ENCODE measurements around the gene PLEKHB2.
"Not testable (repeated sequence)": the region's sequence is repeated elsewhere in the genome, so short reads cannot be mapped to it uniquely, and the experiment has no call there.

The PLEKHB2 gene

GRCh38 chr2:131105950-131106801 is 1.0 kb downstream of the PLEKHB2 start:
- Mint-ChIP-seq H3K9me3 (no peaks in the 10 kb centered on the region), H3K27ac (ENCODE audit: low read depth) (peak overlapping the region; percentile 98), H3K4me1 (peaks cover 55% of the 10 kb centered on the region), H3K4me3 (peak overlapping the region; percentile 93), H3K36me3 (ENCODE audit: insufficient read depth) (peaks cover 27% of the 10 kb centered on the region), H3K27me3 (no peaks in the 10 kb centered on the region)
- no peak for ATAC-seq (replicated peaks; ENCODE audit: extremely low read depth, poor library complexity, severe bottlenecking)
- no peak for DNase-seq (ENCODE audit: low spot score in 2 of 2)

- Mint-ChIP-seq H3K4me1 (peaks cover 67% of the 10 kb centered on the region), H3K9me3 (no peaks in the 10 kb centered on the region), H3K27me3 (no peaks in the 10 kb centered on the region), H3K27ac (ENCODE audit: low read depth) (peak overlapping the region; percentile 85), H3K36me3 (ENCODE audit: insufficient read depth) (peaks cover 28% of the 10 kb centered on the region), H3K4me3 (no peak overlapping the region)
- ATAC-seq (replicated peaks; ENCODE audit: extremely low read depth, poor library complexity, severe bottlenecking) (no peak), DNase-seq (ENCODE audit: low spot score in 2 of 2) (no peak)
These were observed 7.4 kb downstream of the PLEKHB2 start for GRCh38 chr2:131112529-131112928.

- H3K27me3 Mint-ChIP-seq = no peaks in the 10 kb centered on the region
- H3K9me3 Mint-ChIP-seq = no peaks in the 10 kb centered on the region
- peaks cover 71% of the 10 kb centered on the region for H3K4me1 Mint-ChIP-seq
- no peak overlapping the region for H3K4me3 Mint-ChIP-seq
- no peak for DNase-seq (ENCODE audit: low spot score in 2 of 2)
- peak overlapping the region; percentile 0 for H3K27ac Mint-ChIP-seq (ENCODE audit: low read depth)
- H3K36me3 Mint-ChIP-seq (ENCODE audit: insufficient read depth) = peaks cover 33% of the 10 kb centered on the region
- no peak for ATAC-seq (replicated peaks; ENCODE audit: extremely low read depth, poor library complexity, severe bottlenecking)
These were observed 8.6 kb downstream of the PLEKHB2 start for GRCh38 chr2:131113566-131114227.

- Mint-ChIP-seq H3K27ac (ENCODE audit: low read depth) (peak overlapping the region; percentile 0), H3K4me1 (peaks cover 76% of the 10 kb centered on the region), H3K36me3 (ENCODE audit: insufficient read depth) (peaks cover 33% of the 10 kb centered on the region)
- not testable (repeated sequence) for H3K9me3 Mint-ChIP-seq; DNase-seq (ENCODE audit: low spot score in 2 of 2); ATAC-seq (replicated peaks; ENCODE audit: extremely low read depth, poor library complexity, severe bottlenecking); H3K4me3 Mint-ChIP-seq; H3K27me3 Mint-ChIP-seq
These were observed 9.8 kb downstream of the PLEKHB2 start for GRCh38 chr2:131114950-131115349.

- no peaks in the 10 kb centered on the region for H3K9me3 Mint-ChIP-seq
- no peaks in the 10 kb centered on the region for H3K27me3 Mint-ChIP-seq
- peaks cover 32% of the 10 kb centered on the region for H3K36me3 Mint-ChIP-seq (ENCODE audit: insufficient read depth)
- H3K4me1 Mint-ChIP-seq = peaks cover 74% of the 10 kb centered on the region
- no peak overlapping the region for H3K4me3 Mint-ChIP-seq
- H3K27ac Mint-ChIP-seq (ENCODE audit: low read depth) = peak overlapping the region; percentile 25
- ATAC-seq (replicated peaks; ENCODE audit: extremely low read depth, poor library complexity, severe bottlenecking) (no peak), DNase-seq (ENCODE audit: low spot score in 2 of 2) (no peak)
These were observed 10.6 kb downstream of the PLEKHB2 start for GRCh38 chr2:131115752-131116151.

- Mint-ChIP-seq H3K27me3 (no peaks in the 10 kb centered on the region), H3K4me1 (peaks cover 36% of the 10 kb centered on the region), H3K9me3 (no peaks in the 10 kb centered on the region), H3K27ac (ENCODE audit: low read depth) (peak overlapping the region; percentile 25), H3K36me3 (ENCODE audit: insufficient read depth) (peaks cover 38% of the 10 kb centered on the region), H3K4me3 (no peak overlapping the region)
- ATAC-seq (replicated peaks; ENCODE audit: extremely low read depth, poor library complexity, severe bottlenecking) (no peak), DNase-seq (ENCODE audit: low spot score in 2 of 2) (no peak)
These were observed 15.7 kb downstream of the PLEKHB2 start for GRCh38 chr2:131120815-131121317.

- H3K27ac Mint-ChIP-seq (ENCODE audit: low read depth) = no peak overlapping the region
- H3K4me3 Mint-ChIP-seq = no peak overlapping the region
- peaks cover 31% of the 10 kb centered on the region for H3K4me1 Mint-ChIP-seq
- DNase-seq (ENCODE audit: low spot score in 2 of 2) (no peak), ATAC-seq (replicated peaks; ENCODE audit: extremely low read depth, poor library complexity, severe bottlenecking) (no peak)
- H3K36me3 Mint-ChIP-seq (ENCODE audit: insufficient read depth) = peaks cover 43% of the 10 kb centered on the region
- no peaks in the 10 kb centered on the region for H3K27me3 Mint-ChIP-seq
- H3K9me3 Mint-ChIP-seq = no peaks in the 10 kb centered on the region
These were observed 16.3 kb downstream of the PLEKHB2 start for GRCh38 chr2:131121464-131121863.

- Mint-ChIP-seq H3K27ac (ENCODE audit: low read depth) (no peak overlapping the region), H3K27me3 (no peaks in the 10 kb centered on the region), H3K9me3 (no peaks in the 10 kb centered on the region), H3K4me1 (peaks cover 30% of the 10 kb centered on the region), H3K4me3 (no peak overlapping the region), H3K36me3 (ENCODE audit: insufficient read depth) (peaks cover 47% of the 10 kb centered on the region)
- DNase-seq (ENCODE audit: low spot score in 2 of 2) (no peak), ATAC-seq (replicated peaks; ENCODE audit: extremely low read depth, poor library complexity, severe bottlenecking) (no peak)
These were observed 17.4 kb downstream of the PLEKHB2 start for GRCh38 chr2:131122496-131122895.

GRCh38 chr2:131123192-131123591 is 18.1 kb downstream of the PLEKHB2 start:
- Mint-ChIP-seq H3K4me1 (peaks cover 24% of the 10 kb centered on the region), H3K9me3 (no peaks in the 10 kb centered on the region), H3K27ac (ENCODE audit: low read depth) (no peak overlapping the region), H3K36me3 (ENCODE audit: insufficient read depth) (peaks cover 52% of the 10 kb centered on the region), H3K4me3 (no peak overlapping the region), H3K27me3 (no peaks in the 10 kb centered on the region)
- no peak for DNase-seq (ENCODE audit: low spot score in 2 of 2)
- ATAC-seq (replicated peaks; ENCODE audit: extremely low read depth, poor library complexity, severe bottlenecking) = no peak

GRCh38 chr2:131125195-131125757 is 20.1 kb downstream of the PLEKHB2 start:
- Mint-ChIP-seq H3K9me3 (no peaks in the 10 kb centered on the region), H3K4me1 (peaks cover 13% of the 10 kb centered on the region), H3K27ac (ENCODE audit: low read depth) (no peak overlapping the region), H3K27me3 (no peaks in the 10 kb centered on the region), H3K36me3 (ENCODE audit: insufficient read depth) (peaks cover 65% of the 10 kb centered on the region), H3K4me3 (no peak overlapping the region)
- ATAC-seq (replicated peaks; ENCODE audit: extremely low read depth, poor library complexity, severe bottlenecking) = no peak
- no peak for DNase-seq (ENCODE audit: low spot score in 2 of 2)

- DNase-seq (ENCODE audit: low spot score in 2 of 2) = no peak
- H3K9me3 Mint-ChIP-seq = no peaks in the 10 kb centered on the region
- H3K4me3 Mint-ChIP-seq = no peak overlapping the region
- peaks cover 6% of the 10 kb centered on the region for H3K4me1 Mint-ChIP-seq
- no peak overlapping the region for H3K27ac Mint-ChIP-seq (ENCODE audit: low read depth)
- ATAC-seq (replicated peaks; ENCODE audit: extremely low read depth, poor library complexity, severe bottlenecking) = no peak
- H3K36me3 Mint-ChIP-seq (ENCODE audit: insufficient read depth) = peaks cover 67% of the 10 kb centered on the region
- no peaks in the 10 kb centered on the region for H3K27me3 Mint-ChIP-seq
These were observed 21.3 kb downstream of the PLEKHB2 start for GRCh38 chr2:131126436-131126835.

- peaks cover 64% of the 10 kb centered on the region for H3K36me3 Mint-ChIP-seq (ENCODE audit: insufficient read depth)
- H3K4me3 Mint-ChIP-seq = no peak overlapping the region
- DNase-seq (ENCODE audit: low spot score in 2 of 2) = no peak
- no peaks in the 10 kb centered on the region for H3K27me3 Mint-ChIP-seq
- no peaks in the 10 kb centered on the region for H3K9me3 Mint-ChIP-seq
- no peak overlapping the region for H3K27ac Mint-ChIP-seq (ENCODE audit: low read depth)
- peaks cover 6% of the 10 kb centered on the region for H3K4me1 Mint-ChIP-seq
- ATAC-seq (replicated peaks; ENCODE audit: extremely low read depth, poor library complexity, severe bottlenecking) = no peak
These were observed 21.9 kb downstream of the PLEKHB2 start for GRCh38 chr2:131127076-131127475.

All from central memory CD8-positive, alpha-beta T cell (primary cell).